Effector CD8-positive, alpha-beta T cell (primary cell): Measurements from ENCODE around the gene CHMP3.

Source experiments
- DNase-seq: peaks from one replicate; lab custom pipeline; 2025; lab: John Stamatoyannopoulos, UW

CHMP3 gene

DNA sequence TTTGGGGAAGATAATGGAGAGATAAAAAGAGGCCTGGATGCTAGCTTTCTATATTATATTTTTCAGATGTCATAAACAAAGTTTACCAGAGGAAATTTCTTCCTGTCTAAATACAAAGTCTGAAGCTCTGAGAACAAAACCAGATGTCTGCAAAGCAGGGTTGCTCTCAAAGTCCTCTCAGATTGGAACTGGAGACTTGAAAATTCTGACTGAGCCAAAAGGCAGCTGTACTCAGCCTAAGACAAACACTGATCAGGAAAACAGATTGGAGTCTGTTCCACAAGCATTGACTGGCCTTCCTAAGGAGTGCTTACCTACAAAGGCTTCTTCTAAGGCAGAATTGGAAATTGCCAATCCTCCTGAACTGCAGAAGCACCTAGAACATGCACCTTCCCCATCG is 96.9 kb downstream of the CHMP3 start:
- DNase-seq: no peak

DNA sequence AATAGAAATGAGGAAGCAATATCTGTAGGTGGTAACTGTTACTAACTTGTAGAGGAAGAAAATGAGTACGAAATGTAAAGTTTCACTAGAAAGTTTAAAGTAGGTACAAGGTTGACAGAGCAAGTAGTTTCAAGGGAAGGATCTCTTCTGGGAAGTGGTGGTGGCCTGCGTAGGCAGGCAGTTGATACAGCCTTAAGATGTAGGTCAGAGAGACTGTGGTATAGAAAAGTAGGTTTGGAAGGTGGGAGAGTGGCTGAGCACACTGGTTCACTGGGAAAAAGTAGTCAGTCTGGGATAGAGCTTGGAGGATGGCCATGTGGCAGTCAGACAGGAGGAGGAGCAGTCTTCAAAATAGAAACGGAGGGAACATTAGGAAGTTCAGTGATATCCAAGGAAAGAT is 98.6 kb downstream of the CHMP3 start:
- no peak for DNase-seq

DNA sequence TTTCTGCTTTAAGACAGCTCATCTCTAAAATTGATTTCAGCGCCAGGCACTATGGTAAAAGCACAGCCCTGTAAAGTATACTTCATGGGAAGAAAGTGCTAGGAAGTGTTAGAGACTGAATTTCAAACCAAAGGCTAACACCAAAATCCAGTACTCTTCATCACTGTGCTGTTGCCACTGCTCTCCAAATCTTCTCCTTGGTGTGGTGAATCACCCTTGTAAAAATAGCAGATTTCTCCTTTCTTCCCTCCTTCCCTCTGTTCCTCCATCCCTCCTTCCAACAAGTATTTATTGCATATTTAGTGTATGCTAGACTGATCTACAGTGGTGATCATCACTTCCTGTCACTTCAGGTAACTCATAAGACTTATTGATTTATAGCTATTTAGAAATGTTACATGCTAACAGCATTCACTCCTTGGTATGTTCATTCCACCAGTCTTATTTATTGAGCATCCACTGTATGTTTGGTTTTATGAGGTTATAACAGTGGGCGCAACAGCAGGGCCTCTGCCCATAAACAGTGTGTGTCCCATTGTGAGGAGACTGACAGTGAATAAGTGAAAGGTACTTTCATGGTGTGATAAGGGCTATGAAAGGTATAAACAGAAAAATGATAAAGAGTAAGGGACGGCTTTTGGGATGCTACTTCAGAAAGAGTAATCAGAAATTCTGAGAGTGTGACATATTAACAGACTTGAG is 102.0 kb downstream of the CHMP3 start:
- DNase-seq: no peak

DNA sequence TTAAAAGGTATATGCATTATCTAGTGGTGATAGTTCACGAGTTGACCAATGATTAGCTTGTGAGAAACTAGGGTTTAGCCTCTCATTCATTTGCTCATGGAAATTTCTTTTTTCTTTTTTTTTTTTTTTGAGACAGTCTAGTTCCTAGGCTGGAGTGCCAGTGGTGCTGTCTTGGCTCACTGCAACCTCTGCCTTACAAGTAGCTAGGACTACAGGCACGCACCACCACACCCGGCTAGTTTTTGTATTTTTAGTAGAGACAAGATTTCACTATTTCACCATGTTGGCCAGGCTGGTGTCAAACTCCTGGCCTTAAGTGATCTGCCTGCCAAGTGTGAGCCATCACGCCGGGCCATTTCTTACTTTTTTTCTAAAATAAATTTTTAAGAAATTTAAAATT is 108.1 kb downstream of the CHMP3 start:
- DNase-seq: no peak

DNA sequence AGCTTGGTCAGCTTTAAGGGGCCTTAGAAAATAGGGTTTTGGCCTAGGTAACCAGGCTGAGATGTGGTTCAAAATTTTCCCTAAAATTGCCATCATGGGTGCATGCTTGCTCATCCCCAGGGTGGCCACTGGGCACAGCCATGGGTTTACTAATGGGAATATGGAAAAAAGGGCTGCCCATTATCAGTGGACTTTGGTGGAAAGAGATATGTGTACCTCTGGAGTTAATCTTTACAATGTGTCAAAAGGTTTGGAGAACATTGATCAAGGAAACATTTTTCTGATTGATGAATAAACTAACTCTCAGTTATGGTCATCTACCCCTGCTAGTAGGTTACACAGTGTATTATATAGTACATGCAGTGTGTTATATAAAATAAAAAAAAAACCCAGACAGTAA is 109.0 kb downstream of the CHMP3 start:
- no peak for DNase-seq

DNA sequence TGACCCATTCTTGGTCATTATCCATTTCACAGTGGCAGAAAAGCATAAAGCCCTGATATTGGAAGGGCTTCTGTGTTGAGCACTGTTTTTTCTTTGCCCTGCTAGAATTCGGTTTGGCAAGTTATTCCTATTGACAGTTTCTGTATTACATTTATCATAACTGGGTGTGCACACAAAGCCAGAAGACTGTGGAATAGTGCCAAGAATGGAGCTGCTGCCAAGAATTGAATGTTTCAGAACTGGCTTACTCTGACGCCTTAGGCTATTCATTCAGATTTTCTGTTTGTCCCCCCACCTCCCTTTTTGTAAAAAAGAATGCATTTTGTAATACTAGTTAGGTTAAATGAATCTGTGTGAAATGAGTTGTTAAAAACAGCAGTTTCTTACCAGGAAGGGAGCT is 109.4 kb downstream of the CHMP3 start:
- no peak for DNase-seq
